Stimulated activated CD4-positive, alpha-beta T cell treated with anti-CD3 and anti-CD28 coated beads, Interleukin-12 subunit alpha, Interleukin-12 subunit beta, amount 100 ng/mL, for 24 hours (primary cell): ENCODE results near the gene TBX20.
"Not testable (repeated sequence)": the region's sequence is repeated elsewhere in the genome, so short reads cannot be mapped to it uniquely, and the experiment has no call there.

ENCODE experiments used
- DNase-seq, 2 experiments: peaks; one replicate each; pipeline ENCODE4 v3.0.0-alpha.2; 2020; ENCODE audit warnings: low read depth in 2 of 2

The TBX20 gene

DNA sequence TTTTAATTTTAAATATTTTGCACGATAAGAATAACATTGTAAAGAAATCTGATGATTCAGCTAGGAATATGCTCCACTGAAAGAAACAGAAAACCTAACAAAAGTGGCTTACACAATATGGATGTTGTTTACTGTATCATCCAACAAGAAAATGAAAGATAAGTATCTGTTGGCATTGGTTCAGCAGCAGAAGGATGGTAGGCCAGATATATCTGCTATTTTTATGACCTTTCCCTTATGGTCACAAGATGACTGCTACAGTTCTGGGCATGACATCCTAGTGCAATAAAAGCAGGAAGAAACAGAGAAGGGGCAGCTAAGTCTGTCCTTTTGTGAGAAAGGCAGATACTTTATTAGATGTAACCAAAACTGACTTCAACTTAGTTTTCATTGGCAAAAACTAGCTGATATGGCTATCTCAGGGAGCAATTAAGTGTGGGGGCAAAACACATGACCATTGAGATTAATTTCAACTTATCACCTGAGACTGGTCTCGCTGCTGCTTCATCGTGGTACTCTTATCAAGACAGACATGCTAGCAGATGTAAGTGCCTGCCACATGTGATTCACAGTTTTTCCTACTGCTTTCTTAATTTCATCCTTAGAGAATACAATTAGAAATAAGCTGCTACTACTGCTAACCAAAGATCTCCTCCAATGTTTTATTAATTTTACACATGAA is 92.7 kb downstream of the TBX20 start:
- not testable (repeated sequence) for DNase-seq
